ENCODE data around the gene PLEKHM1. TPM values are rescaled to one million over a fixed set of nuclear protein-coding genes. Genes with fewer than 3 reads are reported as not detected.
A peak's percentile ranks its signal among the peaks of the same experiment; 100 is the strongest.
"Not testable (repeated sequence)": the region's sequence is repeated elsewhere in the genome, so short reads cannot be mapped to it uniquely, and the experiment has no call there.

The PLEKHM1 gene
- total and polyA plus RNA-seq, 8 donors: 13.3 to 30.7 (median 16.0) TPM

DNA sequence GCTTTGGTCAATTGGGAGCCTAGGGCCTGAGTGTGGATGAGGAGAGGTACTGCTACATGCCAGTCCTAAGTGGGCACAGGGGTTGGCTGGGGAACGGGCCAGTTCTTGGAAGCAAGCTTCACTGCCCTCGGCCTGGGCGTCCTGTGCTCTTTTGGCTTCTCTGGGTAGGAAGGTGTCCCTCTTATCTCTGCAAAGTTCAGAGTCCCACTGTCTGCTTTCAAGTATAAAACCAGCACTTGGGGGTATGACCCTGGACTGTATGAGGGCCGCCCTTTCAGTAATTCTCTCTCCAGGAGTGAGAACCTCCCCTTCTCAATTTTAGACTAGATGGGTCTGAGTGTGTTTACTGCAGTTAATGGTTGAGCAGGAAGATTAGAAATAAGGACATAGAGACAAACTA lies 1.6 kb upstream of the PLEKHM1 start:
- H3K27ac ChIP-seq; H3K4me1 ChIP-seq; DNase-seq; intact Hi-C loops (cut with DNase I); H3K36me3 ChIP-seq; H3K27me3 ChIP-seq; H3K4me3 ChIP-seq; H3K9me3 ChIP-seq; FAIRE-seq; ATAC-seq: not testable (repeated sequence)
- WGBS, 2 donors: 91 to 92% methylated on average over 4 of the region's 4 CpGs

DNA sequence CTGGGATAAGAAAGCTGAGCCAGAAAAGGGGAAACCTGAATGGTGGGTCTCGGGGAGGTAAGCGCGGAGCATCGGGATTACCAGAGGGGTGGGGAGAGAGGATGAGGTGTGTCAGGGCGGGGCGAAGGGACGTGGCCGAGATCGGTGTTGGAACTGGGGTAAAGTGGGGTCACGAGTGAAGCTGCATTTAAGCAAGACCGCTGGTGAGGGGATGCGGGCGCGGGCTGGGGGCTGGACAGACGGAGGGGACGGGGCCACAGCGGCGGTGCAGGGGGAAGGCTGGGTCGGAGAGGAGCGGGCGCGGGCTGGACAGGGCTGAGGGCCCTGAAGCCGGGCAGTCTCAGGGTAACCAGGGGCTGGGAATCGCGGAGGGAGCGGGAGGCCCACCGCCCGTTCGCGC lies 323 bp downstream of the PLEKHM1 start:
- H3K4me1 ChIP-seq; H3K27me3 ChIP-seq; FAIRE-seq; H3K36me3 ChIP-seq; intact Hi-C loops (cut with DNase I); H3K9me3 ChIP-seq: not testable (repeated sequence)
- peak overlapping the region; percentile 39 to 65 (median 60) for H3K27ac ChIP-seq
- DNase-seq: peak in 2 of 6 donors; percentile 20 to 31
- WGBS, 2 donors: 0 to 1% methylated on average over 5 to 24 of the region's 30 CpGs
- H3K4me3 ChIP-seq: peak overlapping the region; percentile 37 to 72 (median 56)
- peak; percentile 20 to 40 (median 24) for ATAC-seq

GRCh38 chr17:45487704-45488103 lies 2.8 kb downstream of the PLEKHM1 start:
- WGBS, 2 donors: 7 to 31% methylated on average over 1 to 2 of the region's 2 CpGs
- H3K27me3 ChIP-seq; FAIRE-seq; H3K4me3 ChIP-seq; H3K4me1 ChIP-seq; H3K9me3 ChIP-seq; intact Hi-C loops (cut with DNase I); H3K36me3 ChIP-seq: not testable (repeated sequence)
- ATAC-seq (peak; percentile 49 to 60 (median 53)), DNase-seq (peak in 5 of 6 donors; percentile 60 to 81 (median 67))
- peak overlapping the region in 2 of 4 donors; percentile 30 to 47 for H3K27ac ChIP-seq

DNA sequence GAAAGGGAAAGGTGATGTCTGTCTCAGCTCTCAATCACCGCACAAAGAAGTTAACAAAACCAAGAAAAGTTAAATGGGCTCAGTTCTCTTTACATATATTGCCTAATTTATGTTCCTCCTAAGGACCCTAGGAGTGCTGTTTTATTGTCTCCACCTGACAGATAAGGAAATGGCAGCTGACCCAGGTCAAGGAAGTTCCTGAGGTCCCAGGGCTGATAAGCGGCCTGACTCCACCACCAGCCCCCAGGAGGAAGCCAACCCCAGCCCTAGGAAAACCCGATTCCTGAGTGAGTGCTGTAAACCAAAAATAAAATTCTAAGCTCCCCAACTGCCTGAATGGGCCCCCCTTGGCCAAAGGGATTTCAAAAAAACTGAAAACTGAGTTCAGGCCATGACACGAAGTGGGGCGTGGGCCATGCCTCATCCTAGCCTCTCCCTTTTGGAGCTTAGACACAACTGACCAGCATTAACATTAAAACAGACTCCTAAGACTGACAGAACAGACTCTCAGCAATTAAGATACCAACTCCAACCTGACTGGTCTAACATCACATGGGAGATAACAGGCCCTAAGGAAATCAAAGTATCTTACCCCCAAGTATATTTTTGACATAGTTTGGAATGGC lies 6.8 kb downstream of the PLEKHM1 start:
- H3K4me1 ChIP-seq; intact Hi-C loops (cut with DNase I); H3K27me3 ChIP-seq; H3K36me3 ChIP-seq; DNase-seq; H3K4me3 ChIP-seq; FAIRE-seq; H3K27ac ChIP-seq; ATAC-seq; H3K9me3 ChIP-seq: not testable (repeated sequence)
- 76 to 81% methylated on average over 4 to 5 of the region's 5 CpGs for WGBS, 2 donors

- H3K4me1 ChIP-seq; H3K9me3 ChIP-seq; H3K27me3 ChIP-seq; H3K27ac ChIP-seq; intact Hi-C loops (cut with DNase I); H3K36me3 ChIP-seq; H3K4me3 ChIP-seq; FAIRE-seq; ATAC-seq; DNase-seq: not testable (repeated sequence)
- 53 to 83% methylated on average over 3 of the region's 3 CpGs for WGBS, 2 donors
Observed at GRCh38 chr17:45483177-45483576, 7.3 kb downstream of the PLEKHM1 start.

- 82 to 100% methylated on average over 1 of the region's 4 CpGs for WGBS, 2 donors
- ATAC-seq; H3K9me3 ChIP-seq; intact Hi-C loops (cut with DNase I); H3K36me3 ChIP-seq; FAIRE-seq; H3K4me1 ChIP-seq; H3K27me3 ChIP-seq; H3K27ac ChIP-seq; H3K4me3 ChIP-seq; DNase-seq: not testable (repeated sequence)
Observed at GRCh38 chr17:45482317-45482716, 8.2 kb downstream of the PLEKHM1 start.

GRCh38 chr17:45475436-45475835 lies 15.1 kb downstream of the PLEKHM1 start:
- H3K27me3 ChIP-seq; intact Hi-C loops (cut with DNase I); H3K36me3 ChIP-seq; H3K4me3 ChIP-seq; H3K9me3 ChIP-seq; DNase-seq; ATAC-seq; FAIRE-seq; H3K27ac ChIP-seq; H3K4me1 ChIP-seq: not testable (repeated sequence)
- WGBS, 2 donors: 96 to 98% methylated on average over 14 of the region's 14 CpGs

- H3K4me1 ChIP-seq; H3K27me3 ChIP-seq; DNase-seq; H3K4me3 ChIP-seq; H3K9me3 ChIP-seq; FAIRE-seq; H3K27ac ChIP-seq; H3K36me3 ChIP-seq; ATAC-seq; intact Hi-C loops (cut with DNase I): not testable (repeated sequence)
- 82 to 83% methylated on average over 3 of the region's 3 CpGs for WGBS, 2 donors
Observed at GRCh38 chr17:45472249-45472648, 18.3 kb downstream of the PLEKHM1 start.

GRCh38 chr17:45469204-45469563 lies 21.3 kb downstream of the PLEKHM1 start:
- intact Hi-C loops (cut with DNase I); H3K36me3 ChIP-seq; H3K4me1 ChIP-seq; H3K4me3 ChIP-seq; H3K9me3 ChIP-seq; H3K27me3 ChIP-seq; H3K27ac ChIP-seq; DNase-seq; FAIRE-seq: not testable (repeated sequence)
- WGBS, 2 donors: 61 to 72% methylated on average over 4 of the region's 4 CpGs
- peak in 3 of 4 donors; percentile 24 to 35 (median 28) for ATAC-seq

DNA sequence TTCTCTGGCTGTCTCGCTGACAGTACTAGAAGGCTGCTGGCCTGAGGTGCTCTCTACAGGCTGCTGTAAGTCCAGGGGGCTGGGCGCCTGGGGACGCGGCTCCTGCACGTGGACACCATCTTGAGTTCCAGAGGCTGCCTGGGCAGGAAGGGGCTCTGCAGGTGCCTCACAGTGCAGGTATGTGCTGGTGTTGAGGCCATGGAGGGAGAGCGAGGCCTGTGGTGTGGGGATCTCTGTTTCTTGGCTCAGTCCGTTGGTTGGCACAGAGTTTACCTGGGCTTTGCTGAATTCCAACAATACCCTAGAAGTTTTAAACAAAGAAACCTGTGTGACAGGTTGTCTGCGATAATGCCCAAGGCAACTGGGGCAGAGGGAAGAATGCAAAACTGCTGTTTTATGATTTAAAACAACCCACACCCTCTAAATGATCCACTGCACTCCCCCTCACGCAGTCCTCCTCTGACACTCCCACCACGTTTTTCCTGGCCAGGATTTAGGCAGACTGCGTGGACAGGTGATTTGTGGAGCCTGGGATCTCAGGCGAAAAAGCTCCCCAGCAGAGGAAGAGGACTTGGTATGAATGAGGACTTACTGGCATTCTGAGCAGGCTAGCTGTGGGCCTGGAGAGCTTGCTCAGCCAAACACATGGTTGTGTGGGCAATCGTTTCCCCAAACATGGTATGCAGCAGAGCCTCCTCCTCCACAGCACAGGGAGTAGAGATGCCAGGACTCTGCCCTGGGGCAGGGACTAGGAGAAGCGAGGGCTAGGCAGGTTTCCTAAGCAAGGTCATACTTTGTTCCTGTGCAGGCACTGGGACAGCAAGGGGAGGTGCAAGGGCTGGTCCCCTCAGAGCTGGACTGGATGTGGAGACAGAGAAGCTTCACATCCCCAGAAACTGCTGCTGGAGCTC lies 22.0 kb downstream of the PLEKHM1 start:
- H3K4me1 ChIP-seq; H3K27me3 ChIP-seq; DNase-seq; H3K9me3 ChIP-seq; FAIRE-seq; H3K4me3 ChIP-seq; H3K36me3 ChIP-seq; H3K27ac ChIP-seq; intact Hi-C loops (cut with DNase I): not testable (repeated sequence)
- peak; percentile 28 to 61 (median 49) for ATAC-seq
- 79 to 81% methylated on average over 12 to 13 of the region's 14 CpGs for WGBS, 2 donors

DNA sequence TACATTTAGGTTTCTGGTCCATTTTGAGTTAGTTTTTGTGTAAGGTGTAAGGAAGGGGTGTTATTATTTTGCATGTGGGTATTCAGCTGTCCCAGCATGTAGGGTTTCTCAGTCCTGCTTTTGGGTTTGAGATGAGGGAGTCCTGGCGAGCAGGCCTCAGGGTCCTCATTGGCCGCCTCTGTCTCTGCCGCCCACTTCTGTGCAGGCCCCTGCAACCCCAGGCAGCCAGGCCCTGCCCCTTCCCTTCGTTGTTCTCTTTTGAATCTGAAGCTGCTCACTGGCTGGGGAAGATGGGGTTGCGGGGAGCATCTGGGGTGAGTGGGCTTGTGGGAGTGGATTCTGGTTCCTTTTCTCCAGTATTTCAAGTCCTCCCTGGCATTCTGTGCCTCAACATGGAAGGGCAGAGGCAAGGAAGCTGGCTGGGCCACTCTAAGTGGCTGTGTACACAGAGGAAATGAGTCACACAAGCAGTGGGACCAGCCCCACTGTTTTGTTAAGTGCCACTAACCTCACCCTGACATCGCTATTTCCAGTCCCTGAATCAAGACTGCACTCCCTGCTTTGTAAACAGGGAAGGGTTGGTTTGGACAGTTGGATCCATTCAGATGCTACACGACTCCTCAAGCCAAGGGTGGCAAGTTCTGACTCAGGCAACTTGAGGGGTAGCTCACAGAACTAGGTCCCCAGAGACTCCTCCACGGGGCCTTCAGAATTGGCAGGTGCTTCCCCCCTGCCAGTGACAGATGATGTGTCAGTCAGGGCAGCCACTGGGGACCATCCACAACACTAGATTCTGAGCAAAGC lies 28.8 kb downstream of the PLEKHM1 start:
- H3K36me3 ChIP-seq; DNase-seq; H3K4me1 ChIP-seq; H3K27ac ChIP-seq; intact Hi-C loops (cut with DNase I); H3K4me3 ChIP-seq; FAIRE-seq; H3K9me3 ChIP-seq; H3K27me3 ChIP-seq: not testable (repeated sequence)
- ATAC-seq: peak in 3 of 4 donors; percentile 72 to 93 (median 85)
- WGBS, 2 donors: 84 to 88% methylated on average over 5 to 8 of the region's 8 CpGs
